Activated T-helper 17 cell treated with anti-CD3 and anti-CD28 coated beads, Interleukin-2, amount 50 U/mL, for 72 hours (primary cell): ENCODE results near the gene ARRDC4. TPM values are rescaled to one million over a fixed set of nuclear protein-coding genes. Genes with fewer than 3 reads are reported as not detected.

ENCODE experiments used
- ATAC-seq: fragments of 150-1000 bp; cut with Tn5 transposase; replicated peaks from 2 replicates; pipeline ENCODE4 v1.10.0; 2021; ENCODE audit warnings: mild to moderate bottlenecking, moderate library complexity
- H3K27ac Mint-ChIP-seq: one replicate; pipeline ENCODE4 v1.8.0; 2022; ENCODE audit warnings: mixed read lengths
- H3K27me3 Mint-ChIP-seq: one replicate; pipeline ENCODE4 v1.8.0; 2022; ENCODE audit warnings: mixed read lengths
- H3K36me3 Mint-ChIP-seq: one replicate; pipeline ENCODE4 v1.8.0; 2022; ENCODE audit warnings: low read depth, mild to moderate bottlenecking, mixed read lengths
- H3K4me1 Mint-ChIP-seq: one replicate; pipeline ENCODE4 v1.8.0; 2022; ENCODE audit warnings: mixed read lengths
- H3K4me3 Mint-ChIP-seq: one replicate; pipeline ENCODE4 v1.8.0; 2022; ENCODE audit warnings: mild to moderate bottlenecking, mixed read lengths
- H3K9me3 Mint-ChIP-seq: one replicate; pipeline ENCODE4 v1.8.0; 2022; ENCODE audit warnings: mixed read lengths
- total RNA-seq, 2 donors: library from RNA; stranded (reverse); gene quantifications; one replicate each; pipeline ENCODE4 v1.2.3, GENCODE V29; 2022

ARRDC4 gene
- total RNA-seq, 2 donors from 2014 or later: 0.39 to 0.71 TPM

- Mint-ChIP-seq H3K27ac (no peak overlapping the region), H3K4me1 (peaks cover 6% of the 10 kb centered on the region), H3K36me3 (no peaks in the 10 kb centered on the region), H3K4me3 (no peak overlapping the region), H3K27me3 (no peaks in the 10 kb centered on the region), H3K9me3 (peaks cover 4% of the 10 kb centered on the region)
- no peak for ATAC-seq
Observed at GRCh38 chr15:97998307-97999071, 38.0 kb downstream of the ARRDC4 start.

GRCh38 chr15:98000249-98001203, 40.0 kb downstream of the ARRDC4 start:
- peaks cover 4% of the 10 kb centered on the region for H3K9me3 Mint-ChIP-seq
- no peaks in the 10 kb centered on the region for H3K27me3 Mint-ChIP-seq
- no peak overlapping the region for H3K4me3 Mint-ChIP-seq
- no peak for ATAC-seq
- no peaks in the 10 kb centered on the region for H3K36me3 Mint-ChIP-seq
- peaks cover 6% of the 10 kb centered on the region for H3K4me1 Mint-ChIP-seq
- no peak overlapping the region for H3K27ac Mint-ChIP-seq

GRCh38 chr15:98001663-98002194, 41.2 kb downstream of the ARRDC4 start:
- Mint-ChIP-seq H3K9me3 (no peaks in the 10 kb centered on the region), H3K4me1 (no peaks in the 10 kb centered on the region), H3K36me3 (no peaks in the 10 kb centered on the region), H3K27me3 (no peaks in the 10 kb centered on the region), H3K27ac (no peak overlapping the region), H3K4me3 (no peak overlapping the region)
- ATAC-seq: no peak

GRCh38 chr15:98002419-98002818, 41.9 kb downstream of the ARRDC4 start:
- no peak for ATAC-seq
- Mint-ChIP-seq H3K27me3 (no peaks in the 10 kb centered on the region), H3K36me3 (no peaks in the 10 kb centered on the region), H3K9me3 (no peaks in the 10 kb centered on the region), H3K27ac (no peak overlapping the region), H3K4me3 (no peak overlapping the region), H3K4me1 (no peaks in the 10 kb centered on the region)

GRCh38 chr15:98002866-98003265, 42.4 kb downstream of the ARRDC4 start:
- Mint-ChIP-seq H3K4me3 (no peak overlapping the region), H3K36me3 (no peaks in the 10 kb centered on the region), H3K4me1 (no peaks in the 10 kb centered on the region), H3K27me3 (no peaks in the 10 kb centered on the region), H3K9me3 (no peaks in the 10 kb centered on the region), H3K27ac (no peak overlapping the region)
- ATAC-seq: no peak

- no peak for ATAC-seq
- no peaks in the 10 kb centered on the region for H3K4me1 Mint-ChIP-seq
- no peak overlapping the region for H3K27ac Mint-ChIP-seq
- no peaks in the 10 kb centered on the region for H3K36me3 Mint-ChIP-seq
- H3K27me3 Mint-ChIP-seq: no peaks in the 10 kb centered on the region
- no peaks in the 10 kb centered on the region for H3K9me3 Mint-ChIP-seq
- H3K4me3 Mint-ChIP-seq: no peak overlapping the region
Observed at GRCh38 chr15:98003518-98003917, 43.0 kb downstream of the ARRDC4 start.

- H3K4me3 Mint-ChIP-seq: no peak overlapping the region
- H3K27me3 Mint-ChIP-seq: no peaks in the 10 kb centered on the region
- no peaks in the 10 kb centered on the region for H3K9me3 Mint-ChIP-seq
- no peaks in the 10 kb centered on the region for H3K4me1 Mint-ChIP-seq
- no peak for ATAC-seq
- H3K36me3 Mint-ChIP-seq: no peaks in the 10 kb centered on the region
- no peak overlapping the region for H3K27ac Mint-ChIP-seq
Observed at GRCh38 chr15:98003996-98004395, 43.5 kb downstream of the ARRDC4 start.

- H3K36me3 Mint-ChIP-seq: no peaks in the 10 kb centered on the region
- H3K4me3 Mint-ChIP-seq: no peak overlapping the region
- H3K27me3 Mint-ChIP-seq: no peaks in the 10 kb centered on the region
- no peak overlapping the region for H3K27ac Mint-ChIP-seq
- H3K4me1 Mint-ChIP-seq: no peaks in the 10 kb centered on the region
- H3K9me3 Mint-ChIP-seq: no peaks in the 10 kb centered on the region
- no peak for ATAC-seq
Observed at GRCh38 chr15:98005659-98006058, 45.2 kb downstream of the ARRDC4 start.

GRCh38 chr15:98009169-98009568, 48.7 kb downstream of the ARRDC4 start:
- no peak overlapping the region for H3K4me3 Mint-ChIP-seq
- no peaks in the 10 kb centered on the region for H3K9me3 Mint-ChIP-seq
- peaks cover 5% of the 10 kb centered on the region for H3K27me3 Mint-ChIP-seq
- H3K4me1 Mint-ChIP-seq: no peaks in the 10 kb centered on the region
- no peaks in the 10 kb centered on the region for H3K36me3 Mint-ChIP-seq
- no peak for ATAC-seq
- no peak overlapping the region for H3K27ac Mint-ChIP-seq

- peaks cover 5% of the 10 kb centered on the region for H3K27me3 Mint-ChIP-seq
- H3K4me3 Mint-ChIP-seq: no peak overlapping the region
- ATAC-seq: no peak
- no peaks in the 10 kb centered on the region for H3K36me3 Mint-ChIP-seq
- no peaks in the 10 kb centered on the region for H3K4me1 Mint-ChIP-seq
- H3K27ac Mint-ChIP-seq: no peak overlapping the region
- H3K9me3 Mint-ChIP-seq: no peaks in the 10 kb centered on the region
Observed at GRCh38 chr15:98009971-98010370, 49.5 kb downstream of the ARRDC4 start.

GRCh38 chr15:98012354-98012753, 51.9 kb downstream of the ARRDC4 start:
- no peak overlapping the region for H3K4me3 Mint-ChIP-seq
- no peaks in the 10 kb centered on the region for H3K9me3 Mint-ChIP-seq
- H3K4me1 Mint-ChIP-seq: no peaks in the 10 kb centered on the region
- no peak for ATAC-seq
- H3K27ac Mint-ChIP-seq: no peak overlapping the region
- no peaks in the 10 kb centered on the region for H3K36me3 Mint-ChIP-seq
- H3K27me3 Mint-ChIP-seq: peaks cover 5% of the 10 kb centered on the region

GRCh38 chr15:98013631-98014030, 53.1 kb downstream of the ARRDC4 start:
- Mint-ChIP-seq H3K36me3 (no peaks in the 10 kb centered on the region), H3K4me3 (no peak overlapping the region)

GRCh38 chr15:98017150-98017964, 56.9 kb downstream of the ARRDC4 start:
- Mint-ChIP-seq H3K36me3 (no peaks in the 10 kb centered on the region), H3K9me3 (no peaks in the 10 kb centered on the region), H3K27ac (no peak overlapping the region), H3K4me3 (no peak overlapping the region), H3K27me3 (peaks cover 3% of the 10 kb centered on the region), H3K4me1 (no peaks in the 10 kb centered on the region)
- ATAC-seq: no peak

More at GRCh38 chr15:98013631-98014030, 53.1 kb downstream of the ARRDC4 start:
- Mint-ChIP-seq H3K9me3 (no peaks in the 10 kb centered on the region), H3K27ac (no peak overlapping the region), H3K27me3 (peaks cover 5% of the 10 kb centered on the region), H3K4me1 (no peaks in the 10 kb centered on the region)
- no peak for ATAC-seq

- no peaks in the 10 kb centered on the region for H3K4me1 Mint-ChIP-seq
- H3K27ac Mint-ChIP-seq: no peak overlapping the region
- peaks cover 3% of the 10 kb centered on the region for H3K9me3 Mint-ChIP-seq
- H3K36me3 Mint-ChIP-seq: no peaks in the 10 kb centered on the region
- ATAC-seq: no peak
- peaks cover 4% of the 10 kb centered on the region for H3K27me3 Mint-ChIP-seq
- H3K4me3 Mint-ChIP-seq: no peak overlapping the region
Observed at GRCh38 chr15:98018761-98019351, 58.4 kb downstream of the ARRDC4 start.
